HG03175 (cell line): ENCODE data around the gene PCDHGC4.

ENCODE experiments used
- ATAC-seq: cut with Tn5 transposase; IDR thresholded peaks from one replicate; pipeline ENCODE4 v1.9.1; 2021; ENCODE audit warnings: mild to moderate bottlenecking, moderate library complexity; ENCODE audit not compliant: unreplicated experiment

Gene PCDHGC4

GRCh38 chr5:141527426-141527825, 42.6 kb downstream of the PCDHGC4 start:
- ATAC-seq: no peak

GRCh38 chr5:141528291-141528984, 43.6 kb downstream of the PCDHGC4 start:
- ATAC-seq: no peak

DNA sequence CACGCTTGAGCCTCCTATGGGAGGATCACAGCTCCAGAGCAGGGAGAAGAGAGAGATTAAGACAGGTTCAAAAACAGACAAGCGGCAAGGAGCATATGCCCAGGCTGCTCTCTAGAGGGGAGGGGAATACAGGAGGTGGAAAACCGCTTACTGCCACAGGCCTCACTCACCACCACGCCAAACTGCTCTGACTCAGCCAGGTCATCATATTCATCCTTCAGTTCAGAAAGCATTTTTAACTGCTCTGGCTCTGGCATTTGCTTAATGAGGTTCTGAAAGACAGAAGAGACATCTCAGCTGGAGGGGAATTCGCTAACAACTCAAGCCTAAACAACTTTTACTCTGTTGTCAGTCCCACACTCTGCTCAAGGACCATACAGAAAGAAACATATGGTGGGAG, 44.2 kb downstream of the PCDHGC4 start:
- no peak for ATAC-seq

DNA sequence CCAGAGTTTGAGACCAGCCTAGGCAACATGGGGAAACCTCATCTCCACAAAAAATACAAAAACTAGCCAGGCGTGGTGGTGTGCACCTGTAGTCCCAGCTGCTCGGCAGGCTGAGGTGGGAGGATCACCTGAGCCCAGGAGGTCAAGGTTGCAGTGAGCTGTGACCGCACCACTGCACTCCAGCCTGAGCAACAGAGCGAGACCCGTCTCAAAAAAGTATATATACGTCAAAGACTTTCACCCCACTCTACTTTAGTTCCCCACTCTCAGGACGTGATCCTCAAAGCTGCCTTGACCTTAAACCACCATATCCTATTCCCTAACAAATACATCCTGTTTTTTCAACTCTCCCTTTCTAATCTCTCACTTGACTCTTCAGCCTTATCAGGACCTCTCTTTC, 45.0 kb downstream of the PCDHGC4 start:
- peak; percentile 41 for ATAC-seq

DNA sequence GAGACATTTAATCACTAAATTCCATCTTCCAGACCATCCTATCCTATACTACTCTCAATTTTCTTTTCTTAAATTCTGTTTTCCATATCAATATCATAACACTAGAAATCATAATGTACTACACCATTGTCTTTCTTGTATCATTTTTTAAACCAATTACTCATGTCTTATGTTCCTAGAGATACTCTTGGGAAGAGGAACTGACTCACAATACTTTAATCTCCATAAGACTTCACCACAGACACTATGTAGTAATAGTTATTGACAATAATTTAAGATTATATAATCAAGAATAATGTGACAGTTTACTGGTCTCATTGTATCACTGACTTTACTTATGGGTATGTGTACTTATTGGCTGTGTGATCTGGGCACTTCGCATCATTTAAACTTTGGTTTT, 47.9 kb downstream of the PCDHGC4 start:
- ATAC-seq: no peak

DNA sequence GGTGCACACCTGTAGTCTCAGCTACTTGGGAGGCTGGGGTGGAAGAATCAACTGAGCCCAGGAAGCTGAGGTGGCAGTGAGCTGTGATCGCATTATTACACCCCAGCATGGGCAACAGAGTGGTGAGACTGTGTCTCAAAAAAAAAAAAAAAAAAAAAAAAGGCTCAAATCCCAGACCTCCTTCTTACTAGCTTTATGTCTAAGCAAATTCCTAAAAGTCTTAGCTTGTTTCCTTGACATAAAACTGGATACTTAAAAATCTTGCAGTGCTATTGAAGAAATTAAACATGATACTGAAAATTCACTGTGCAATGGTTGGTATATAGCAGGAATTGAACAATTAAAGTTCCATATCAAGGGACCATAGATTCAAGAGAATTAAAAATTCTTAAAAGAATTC, 49.1 kb downstream of the PCDHGC4 start:
- ATAC-seq: no peak

GRCh38 chr5:141534492-141535213, 49.8 kb downstream of the PCDHGC4 start:
- no peak for ATAC-seq
